Fibroblast of lung (primary cell): Measurements from ENCODE around the gene C11orf71. TPM values are rescaled to one million over a fixed set of nuclear protein-coding genes. Genes with fewer than 3 reads are reported as not detected.

ENCODE experiments used
- DNase-seq, 2 donors: peaks; one replicate each; pipeline versions ENCODE4 v3.0.0 to v3.0.0-alpha.2; 2010; ENCODE audit warnings: low read depth in 2 of 2
- H2AFZ ChIP-seq: 2 replicates; pipeline ENCODE4 v1.5.1; 2012; ENCODE audit warnings: low read length, control low read depth, inconsistent platforms
- H3K27ac ChIP-seq: 2 replicates; pipeline ENCODE4 v1.5.1; 2011; ENCODE audit warnings: low read length, control low read depth; ENCODE audit not compliant: insufficient read depth
- H3K27me3 ChIP-seq: 2 replicates; pipeline ENCODE4 v1.5.1; 2011; ENCODE audit warnings: mild to moderate bottlenecking, low read length; ENCODE audit not compliant: control insufficient read depth, insufficient read depth
- H3K36me3 ChIP-seq: 2 replicates; pipeline ENCODE4 v1.5.1; 2011; ENCODE audit warnings: low read length; ENCODE audit not compliant: control insufficient read depth, insufficient read depth
- H3K4me1 ChIP-seq: 2 replicates; pipeline ENCODE4 v1.5.1; 2011; ENCODE audit warnings: low read length; ENCODE audit not compliant: control insufficient read depth, insufficient read depth; ENCODE audit errors: extremely low read depth
- H3K4me2 ChIP-seq: 2 replicates; pipeline ENCODE4 v1.5.1; 2011; ENCODE audit warnings: low read length, control low read depth; ENCODE audit not compliant: insufficient read depth; ENCODE audit errors: extremely low read depth
- H3K4me3 ChIP-seq, 4 experiments: fragments of 200-600 bp in 1 of 4; sonication (generic) in 1 of 4; replicated peaks in 1 of 4; 2 replicates each; pipeline ENCODE4 v1.5.1; 2011 to 2016; ENCODE audit warnings: low read length in 4 of 4, low read depth in 3 of 4, mild to moderate bottlenecking in 3 of 4, control low read depth in 2 of 4, inconsistent platforms in 1 of 4, mixed read lengths in 1 of 4; ENCODE audit not compliant: insufficient read depth in 1 of 4; ENCODE audit errors: control extremely low read depth in 1 of 4
- H3K79me2 ChIP-seq: 2 replicates; pipeline ENCODE4 v1.5.1; 2012; ENCODE audit warnings: mild to moderate bottlenecking, low read length, inconsistent platforms; ENCODE audit not compliant: control insufficient read depth, insufficient read depth
- H3K9ac ChIP-seq: 2 replicates; pipeline ENCODE4 v1.5.1; 2011; ENCODE audit warnings: mild to moderate bottlenecking, low read length, control low read depth; ENCODE audit not compliant: insufficient read depth
- H3K9me3 ChIP-seq: 2 replicates; pipeline ENCODE4 v1.5.1; 2012; ENCODE audit warnings: low read depth, low read length; ENCODE audit not compliant: control insufficient read depth, insufficient read depth
- H4K20me1 ChIP-seq: 2 replicates; pipeline ENCODE4 v1.5.1; 2011; ENCODE audit warnings: low read length; ENCODE audit not compliant: control insufficient read depth, insufficient read depth; ENCODE audit errors: extremely low read depth
- CTCF ChIP-seq, 2 donors: IDR thresholded peaks in 1 of 2; conservative IDR thresholded peaks in 1 of 2; 1 replicate in 1 of 2; 2 replicates in 1 of 2; pipeline ENCODE4 v1.5.1; 2011 to 2012; ENCODE audit warnings: low read length in 2 of 2, control low read depth in 1 of 2, inconsistent platforms in 1 of 2, low read depth in 1 of 2, mild to moderate bottlenecking in 1 of 2
- EZH2 ChIP-seq: IDR thresholded peaks from 2 replicates; pipeline ENCODE4 v1.5.1; 2012; ENCODE audit warnings: low read length, control low read depth, mild to moderate bottlenecking; ENCODE audit errors: missing control alignments
- polyA plus RNA-seq, 2 donors: library from polyadenylated mRNA; depleted of rRNA in 1 of 2; stranded (reverse) in 1 of 2; unstranded in 1 of 2; fragments of >200 nt; gene quantifications; 2 replicates each; pipeline ENCODE4 v1.2.1, GENCODE V29; 2011 to 2012; ENCODE audit warnings: missing spikeins in 1 of 2
- total RNA-seq: library from RNA; depleted of rRNA; stranded (reverse); fragments of >200 nt; gene quantifications from 2 replicates; pipeline ENCODE4 v1.2.1, GENCODE V29; 2014

Gene C11orf71
- total and polyA plus RNA-seq, 2 donors (not counting 1 experiment from before 2014, with no cell fraction given), result 4.0 to 9.6 TPM

GRCh38 chr11:114447892-114448291 lies 47.6 kb upstream of the C11orf71 start:
- H4K20me1 ChIP-seq, result peaks cover 1% of the 10 kb centered on the region
- peak overlapping the region; percentile 23 for H3K27ac ChIP-seq
- peaks cover 36% of the 10 kb centered on the region for H3K79me2 ChIP-seq
- H2AFZ ChIP-seq, result no peak overlapping the region
- H3K9ac ChIP-seq, result no peak overlapping the region
- H3K4me3 ChIP-seq, result no peak overlapping the region
- H3K9me3 ChIP-seq, result no peaks in the 10 kb centered on the region
- peaks cover 9% of the 10 kb centered on the region for H3K36me3 ChIP-seq
- H3K4me1 ChIP-seq, result peaks cover 11% of the 10 kb centered on the region
- no peak overlapping the region for H3K4me2 ChIP-seq
- TF ChIP-seq EZH2 (no peak), CTCF (conservative IDR thresholded peaks at IDR 0.05 in 1 of 2, IDR thresholded peaks at IDR 0.05 in 1 of 2; ENCODE audit: low read depth in 1 of 2, low read length in 2 of 2) (no peak)
- H3K27me3 ChIP-seq, result no peaks in the 10 kb centered on the region
- peak; percentile 65 to 89 for DNase-seq

GRCh38 chr11:114447444-114447843 lies 47.1 kb upstream of the C11orf71 start:
- H3K36me3 ChIP-seq, result peaks cover 9% of the 10 kb centered on the region
- H2AFZ ChIP-seq, result no peak overlapping the region
- TF ChIP-seq EZH2 (no peak), CTCF (conservative IDR thresholded peaks at IDR 0.05 in 1 of 2, IDR thresholded peaks at IDR 0.05 in 1 of 2; ENCODE audit: low read depth in 1 of 2, low read length in 2 of 2) (no peak)
- H3K9ac ChIP-seq, result no peak overlapping the region
- DNase-seq, result no peak
- H4K20me1 ChIP-seq, result peaks cover 1% of the 10 kb centered on the region
- H3K79me2 ChIP-seq, result peaks cover 40% of the 10 kb centered on the region
- no peaks in the 10 kb centered on the region for H3K27me3 ChIP-seq
- H3K27ac ChIP-seq, result peak overlapping the region; percentile 23
- H3K4me3 ChIP-seq, result no peak overlapping the region
- H3K4me2 ChIP-seq, result no peak overlapping the region
- H3K4me1 ChIP-seq, result peaks cover 11% of the 10 kb centered on the region
- H3K9me3 ChIP-seq, result no peaks in the 10 kb centered on the region

- no peak for TF ChIP-seq EZH2
- no peak for TF ChIP-seq CTCF (conservative IDR thresholded peaks at IDR 0.05 in 1 of 2, IDR thresholded peaks at IDR 0.05 in 1 of 2; ENCODE audit: low read depth in 1 of 2, low read length in 2 of 2)
- DNase-seq, result no peak
- no peaks in the 10 kb centered on the region for H3K9me3 ChIP-seq
- H3K4me3 ChIP-seq, result no peak overlapping the region
- peaks cover 3% of the 10 kb centered on the region for H3K4me1 ChIP-seq
- no peak overlapping the region for H3K27ac ChIP-seq
- no peak overlapping the region for H2AFZ ChIP-seq
- H3K9ac ChIP-seq, result no peak overlapping the region
- H3K36me3 ChIP-seq, result peaks cover 5% of the 10 kb centered on the region
- H3K4me2 ChIP-seq, result no peak overlapping the region
- H3K79me2 ChIP-seq, result peaks cover 68% of the 10 kb centered on the region
- H3K27me3 ChIP-seq, result no peaks in the 10 kb centered on the region
- H4K20me1 ChIP-seq, result no peaks in the 10 kb centered on the region
These were observed 42.2 kb upstream of the C11orf71 start for GRCh38 chr11:114442536-114442935.
